Ammon's horn (tissue), 1 donor: ENCODE results near the gene OTUD6A.
"Not testable (repeated sequence)": the region's sequence is repeated elsewhere in the genome, so short reads cannot be mapped to it uniquely, and the experiment has no call there.

ENCODE experiments used
- DNase-seq: peaks from one replicate; pipeline ENCODE4 v3.0.0-alpha.2; 2016; ENCODE audit warnings: low spot score

Gene OTUD6A

GRCh38 chrX:70046978-70047377, 15.3 kb upstream of the OTUD6A start:
- DNase-seq = no peak

GRCh38 chrX:70049406-70049805, 12.9 kb upstream of the OTUD6A start:
- DNase-seq = no peak

- no peak for DNase-seq
Measured at GRCh38 chrX:70049925-70050324, 12.3 kb upstream of the OTUD6A start, which contains the start of gene AWAT2. TSS of gene AWAT2 (minus strand) at chrX:70049938. CDS start at chrX:70049932, 6 bp downstream.

- no peak for DNase-seq
Measured at GRCh38 chrX:70052895-70053615, 9.2 kb upstream of the OTUD6A start.

GRCh38 chrX:70054391-70054790, 7.9 kb upstream of the OTUD6A start:
- no peak for DNase-seq

- no peak for DNase-seq
Measured at GRCh38 chrX:70062961-70063550, 799 bp downstream of the OTUD6A start.

- DNase-seq = no peak
Measured at GRCh38 chrX:70066646-70067045, 4.4 kb downstream of the OTUD6A start.

GRCh38 chrX:70079297-70079696, 17.0 kb downstream of the OTUD6A start:
- DNase-seq = no peak

GRCh38 chrX:70079870-70080269, 17.6 kb downstream of the OTUD6A start:
- DNase-seq = no peak

- DNase-seq = no peak
Measured at GRCh38 chrX:70082723-70083122, 20.5 kb downstream of the OTUD6A start.

- no peak for DNase-seq
Measured at GRCh38 chrX:70084592-70085240, 22.5 kb downstream of the OTUD6A start.

- DNase-seq = no peak
Measured at GRCh38 chrX:70087857-70088630, 25.8 kb downstream of the OTUD6A start.

GRCh38 chrX:70088751-70089150, 26.5 kb downstream of the OTUD6A start:
- DNase-seq = no peak

- DNase-seq = no peak
Measured at GRCh38 chrX:70089604-70090297, 27.5 kb downstream of the OTUD6A start.

GRCh38 chrX:70092247-70092646, 30.0 kb downstream of the OTUD6A start:
- DNase-seq = no peak

GRCh38 chrX:70096052-70096451, 33.8 kb downstream of the OTUD6A start:
- no peak for DNase-seq

- no peak for DNase-seq
Measured at GRCh38 chrX:70105229-70105628, 43.0 kb downstream of the OTUD6A start.

- DNase-seq = not testable (repeated sequence)
Measured at GRCh38 chrX:70111436-70112026, 49.3 kb downstream of the OTUD6A start.
